Parathyroid adenoma (tissue), 2 donors: ENCODE measurements around the gene RAMACL.

ENCODE experiments used
- H2AFZ ChIP-seq: fragments of 300-600 bp; sonication (generic); one replicate; pipeline ENCODE4 v1.7.0; 2017; ENCODE audit warnings: antibody characterized with exemption, mild to moderate bottlenecking
- H3K27ac ChIP-seq: fragments of 300-600 bp; sonication (generic); one replicate; pipeline ENCODE4 v1.7.0; 2017
- H3K27me3 ChIP-seq: fragments of 300-600 bp; sonication (generic); one replicate; pipeline ENCODE4 v1.7.0; 2017; ENCODE audit warnings: low read length; ENCODE audit not compliant: control insufficient read depth, insufficient read depth
- H3K36me3 ChIP-seq: fragments of 300-600 bp; sonication (generic); one replicate; pipeline ENCODE4 v1.7.0; 2017; ENCODE audit warnings: low read length; ENCODE audit not compliant: control insufficient read depth, insufficient read depth
- H3K4me1 ChIP-seq: fragments of 300-600 bp; sonication (generic); one replicate; pipeline ENCODE4 v1.7.0; 2017; ENCODE audit warnings: control low read depth
- H3K4me2 ChIP-seq: fragments of 300-600 bp; sonication (generic); one replicate; pipeline ENCODE4 v1.7.0; 2017; ENCODE audit warnings: low read length
- H3K4me3 ChIP-seq: fragments of 300-600 bp; sonication (generic); one replicate; pipeline ENCODE4 v1.7.0; 2017; ENCODE audit warnings: low read depth, low read length
- H3K79me2 ChIP-seq: fragments of 300-600 bp; sonication (generic); one replicate; pipeline ENCODE4 v1.7.0; 2017; ENCODE audit warnings: control low read depth
- H3K9ac ChIP-seq: fragments of 300-600 bp; sonication (generic); one replicate; pipeline ENCODE4 v1.7.0; 2017; ENCODE audit warnings: mild to moderate bottlenecking
- H3K9me3 ChIP-seq: fragments of 300-600 bp; sonication (generic); one replicate; pipeline ENCODE4 v1.7.0; 2017; ENCODE audit warnings: low read length; ENCODE audit not compliant: control insufficient read depth
- CTCF ChIP-seq: fragments of 300-600 bp; sonication (generic); IDR thresholded peaks from one replicate; pipeline ENCODE4 v1.7.0; 2017; ENCODE audit warnings: antibody characterized with exemption, mild to moderate bottlenecking
- donor health status: primary hyperparathyroidism.

RAMACL gene

DNA sequence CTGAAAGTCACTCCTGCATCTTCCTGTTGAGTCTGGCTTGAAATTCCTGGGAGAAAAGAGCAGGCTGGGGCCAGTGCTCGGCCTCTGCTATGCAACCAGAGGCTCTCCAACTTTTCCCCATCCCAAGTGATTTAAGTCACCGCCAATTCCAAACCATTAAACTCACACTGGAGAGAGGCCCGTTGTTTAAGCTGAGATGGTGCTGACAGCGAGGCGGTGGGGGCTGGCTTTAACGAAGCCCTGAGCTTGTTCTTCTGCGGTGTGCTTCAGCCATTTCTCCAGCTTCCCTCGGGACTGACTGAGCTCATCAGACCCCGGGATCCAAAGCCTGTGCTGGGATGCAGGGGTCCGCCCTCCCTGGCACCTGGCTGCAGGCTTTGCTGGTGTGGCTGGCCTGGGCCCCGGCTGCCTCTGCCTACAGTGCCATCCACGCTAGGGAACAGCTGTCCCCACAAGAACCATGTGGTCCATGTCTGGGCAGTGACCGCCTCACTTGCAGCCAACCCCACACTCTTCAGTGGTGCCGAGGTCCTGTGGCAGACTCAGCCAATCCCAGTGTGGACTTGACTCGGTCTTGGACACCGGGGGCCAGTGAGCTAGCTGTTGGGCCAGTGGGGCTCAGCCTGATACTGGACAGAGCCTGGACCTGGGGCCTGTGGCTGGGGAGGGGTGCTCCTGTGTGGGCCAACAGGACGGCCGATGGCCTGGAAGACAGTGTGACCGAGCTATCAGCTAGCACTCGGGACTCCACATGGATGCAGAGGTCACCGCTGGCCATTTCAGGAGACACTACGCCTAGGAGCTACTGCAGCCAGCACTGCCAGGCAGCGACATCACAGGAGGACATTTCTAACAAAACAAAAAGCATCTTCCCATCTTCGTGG, 21.2 kb downstream of the RAMACL start:
- Histone ChIP-seq H3K27me3 (no peaks in the 10 kb centered on the region), H2AFZ (no peak overlapping the region), H3K79me2 (peaks cover 82% of the 10 kb centered on the region), H3K9me3 (no peaks in the 10 kb centered on the region), H3K4me2 (no peak overlapping the region), H3K27ac (no peak overlapping the region), H3K9ac (no peak overlapping the region), H3K36me3 (no peaks in the 10 kb centered on the region), H3K4me3 (no peak overlapping the region), H3K4me1 (peaks cover 15% of the 10 kb centered on the region)
- no peak for TF ChIP-seq CTCF

DNA sequence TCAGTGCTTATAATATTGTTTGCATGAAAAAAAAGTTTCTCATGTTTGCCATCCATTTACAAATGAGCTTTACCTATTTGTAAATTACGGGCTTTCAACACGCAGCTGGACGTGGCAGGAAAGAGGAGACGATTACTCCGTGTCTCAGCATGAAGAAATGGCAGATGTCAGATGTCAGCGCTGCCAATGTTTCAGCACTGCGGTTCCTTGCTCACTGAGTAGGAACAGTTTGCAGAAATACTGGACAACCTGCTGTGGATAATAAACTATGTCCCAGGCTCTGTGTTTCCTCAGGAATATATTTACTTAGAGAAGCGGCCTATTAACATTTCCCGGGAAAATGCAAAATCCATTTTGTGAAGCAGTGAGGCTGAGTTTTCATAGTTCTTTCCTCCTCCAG, 22.7 kb downstream of the RAMACL start:
- no peaks in the 10 kb centered on the region for H3K9me3 ChIP-seq
- H3K4me3 ChIP-seq: no peak overlapping the region
- H2AFZ ChIP-seq: no peak overlapping the region
- no peaks in the 10 kb centered on the region for H3K36me3 ChIP-seq
- H3K4me2 ChIP-seq: no peak overlapping the region
- no peaks in the 10 kb centered on the region for H3K27me3 ChIP-seq
- H3K9ac ChIP-seq: no peak overlapping the region
- TF ChIP-seq CTCF: no peak
- H3K4me1 ChIP-seq: peaks cover 13% of the 10 kb centered on the region
- H3K79me2 ChIP-seq: peaks cover 71% of the 10 kb centered on the region
- no peak overlapping the region for H3K27ac ChIP-seq

DNA sequence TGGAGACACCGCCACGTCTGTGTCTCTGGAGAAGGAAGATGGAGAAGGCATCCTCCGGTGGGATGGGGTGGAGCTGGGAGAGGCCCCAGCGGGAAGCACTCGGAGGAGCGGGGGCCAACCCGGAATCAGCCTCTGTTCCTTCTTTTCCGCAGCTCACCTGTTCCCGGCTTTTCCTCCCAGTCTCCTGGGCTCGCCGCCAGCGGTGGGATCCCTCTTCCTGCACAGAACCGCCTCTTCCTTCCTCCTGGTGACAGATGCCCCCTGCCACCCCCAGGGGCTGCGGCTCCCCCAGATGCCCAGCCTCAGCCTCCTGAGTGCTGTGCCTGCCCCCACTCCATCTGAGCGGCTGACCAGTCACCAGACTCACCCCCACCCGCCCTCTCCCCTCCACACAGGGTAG, 23.3 kb downstream of the RAMACL start:
- H3K36me3 ChIP-seq: no peaks in the 10 kb centered on the region

GRCh38 chr6:166562726-166563125, 23.8 kb downstream of the RAMACL start:
- Histone ChIP-seq H3K36me3 (no peaks in the 10 kb centered on the region), H3K4me1 (peaks cover 23% of the 10 kb centered on the region), H3K4me3 (no peak overlapping the region), H3K27me3 (no peaks in the 10 kb centered on the region), H3K79me2 (peaks cover 71% of the 10 kb centered on the region), H3K9ac (no peak overlapping the region), H3K9me3 (no peaks in the 10 kb centered on the region), H2AFZ (no peak overlapping the region), H3K4me2 (no peak overlapping the region), H3K27ac (no peak overlapping the region)
- TF ChIP-seq CTCF: no peak

More for the DNA sequence above, 23.3 kb downstream of the RAMACL start:
- Histone ChIP-seq H3K27ac (no peak overlapping the region), H3K4me2 (no peak overlapping the region), H3K9me3 (no peaks in the 10 kb centered on the region), H2AFZ (no peak overlapping the region), H3K4me1 (peaks cover 18% of the 10 kb centered on the region), H3K4me3 (no peak overlapping the region), H3K79me2 (peaks cover 73% of the 10 kb centered on the region), H3K27me3 (no peaks in the 10 kb centered on the region), H3K9ac (no peak overlapping the region)
- no peak for TF ChIP-seq CTCF
